GM21786 (cell line): ENCODE measurements around the gene SH3YL1.

ENCODE experiments used
- ATAC-seq: cut with Tn5 transposase; IDR thresholded peaks from one replicate; pipeline ENCODE4 v1.9.1; 2021; ENCODE audit not compliant: unreplicated experiment

Gene SH3YL1

GRCh38 chr2:263774-264492, at the start of gene SH3YL1:
SH3YL1 (minus strand) TSS chr2:264032; CDS start chr2:263984, 48 bp downstream.
- peak; percentile 21 for ATAC-seq

- no peak for ATAC-seq
Observed at GRCh38 chr2:310994-311393, 47.2 kb upstream of the SH3YL1 start.

- no peak for ATAC-seq
Observed at GRCh38 chr2:309954-310510, 46.2 kb upstream of the SH3YL1 start.

- no peak for ATAC-seq
Observed at GRCh38 chr2:309148-309953, 45.5 kb upstream of the SH3YL1 start.

GRCh38 chr2:305366-305765, 41.5 kb upstream of the SH3YL1 start:
- ATAC-seq = no peak

- no peak for ATAC-seq
Observed at GRCh38 chr2:296354-296753, 32.5 kb upstream of the SH3YL1 start.

- no peak for ATAC-seq
Observed at GRCh38 chr2:295090-295489, 31.3 kb upstream of the SH3YL1 start.

GRCh38 chr2:290090-290722, 26.4 kb upstream of the SH3YL1 start:
- no peak for ATAC-seq

- ATAC-seq = no peak
Observed at GRCh38 chr2:289362-290089, 25.7 kb upstream of the SH3YL1 start.

GRCh38 chr2:288758-289361, 25.0 kb upstream of the SH3YL1 start:
- no peak for ATAC-seq

GRCh38 chr2:287911-288757, 24.3 kb upstream of the SH3YL1 start, which contains the start of gene ALKAL2:
ALKAL2 (minus strand) TSS chr2:288091; CDS start chr2:287835, 256 bp downstream.
- ATAC-seq = no peak

- no peak for ATAC-seq
Observed at GRCh38 chr2:287471-287885, 23.6 kb upstream of the SH3YL1 start.

- ATAC-seq = no peak
Observed at GRCh38 chr2:286774-287392, 23.1 kb upstream of the SH3YL1 start.

GRCh38 chr2:286035-286434, 22.2 kb upstream of the SH3YL1 start:
- no peak for ATAC-seq

GRCh38 chr2:285531-285930, 21.7 kb upstream of the SH3YL1 start:
- ATAC-seq = no peak

GRCh38 chr2:284896-285492, 21.2 kb upstream of the SH3YL1 start:
- no peak for ATAC-seq

GRCh38 chr2:283996-284794, 20.4 kb upstream of the SH3YL1 start:
- no peak for ATAC-seq
